ENCODE measurements around the gene PALS2. TPM values are rescaled to one million over a fixed set of nuclear protein-coding genes. Genes with fewer than 3 reads are reported as not detected.

Gene PALS2
- total RNA-seq, 1 experiment from 2014 or later: 64.6 TPM

- TF ChIP-seq AR (CRISPR knock-in tag; IDR thresholded peaks at IDR 0.05): no peak
- TF ChIP-seq TP53 (CRISPR knock-in tag; IDR thresholded peaks at IDR 0.05): no peak
- no peak; the same call in 1 of the 2 replicates for TF ChIP-seq ZNF219 (CRISPR knock-in tag; IDR thresholded peaks at IDR 0.05; ENCODE audit: borderline replicate concordance)
- TF ChIP-seq ZBTB21 (CRISPR knock-in tag; IDR thresholded peaks at IDR 0.05; ENCODE audit: borderline replicate concordance): no peak
- no peak for TF ChIP-seq NFE2L1 (CRISPR knock-in tag; IDR thresholded peaks at IDR 0.05)
- no peak for TF ChIP-seq NFYB (CRISPR knock-in tag; conservative IDR thresholded peaks at IDR 0.05; ENCODE audit: low read depth)
- no peak for TF ChIP-seq SOX15 (CRISPR knock-in tag; IDR thresholded peaks at IDR 0.05)
- no peak for TF ChIP-seq RELA (CRISPR knock-in tag; IDR thresholded peaks at IDR 0.05; ENCODE audit: borderline replicate concordance)
- TF ChIP-seq KAT7 (CRISPR knock-in tag; IDR thresholded peaks at IDR 0.05; ENCODE audit: borderline replicate concordance): no peak
- no peak for TF ChIP-seq E2F1 (CRISPR knock-in tag; IDR thresholded peaks at IDR 0.05)
- TF ChIP-seq, protein P1, sequence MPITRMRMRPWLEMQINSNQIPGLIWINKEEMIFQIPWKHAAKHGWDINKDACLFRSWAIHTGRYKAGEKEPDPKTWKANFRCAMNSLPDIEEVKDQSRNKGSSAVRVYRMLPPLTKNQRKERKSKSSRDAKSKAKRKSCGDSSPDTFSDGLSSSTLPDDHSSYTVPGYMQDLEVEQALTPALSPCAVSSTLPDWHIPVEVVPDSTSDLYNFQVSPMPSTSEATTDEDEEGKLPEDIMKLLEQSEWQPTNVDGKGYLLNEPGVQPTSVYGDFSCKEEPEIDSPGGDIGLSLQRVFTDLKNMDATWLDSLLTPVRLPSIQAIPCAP (CRISPR knock-in tag; IDR thresholded peaks at IDR 0.05): no peak
- peak; percentile 59; the same call in 1 of the 2 replicates for TF ChIP-seq ZNF423 (CRISPR knock-in tag; IDR thresholded peaks at IDR 0.05)
- no peak for TF ChIP-seq GTF2I (CRISPR knock-in tag; conservative IDR thresholded peaks at IDR 0.05)
- no peak for TF ChIP-seq ZNF396 (CRISPR knock-in tag; IDR thresholded peaks at IDR 0.05; ENCODE audit: borderline replicate concordance)
- 0 out of 2 replicates have a peak, but pooled peaks have one; percentile 23 for TF ChIP-seq SP1 (CRISPR knock-in tag; conservative IDR thresholded peaks at IDR 0.05)
- no peak; the same call in 1 of the 2 replicates for TF ChIP-seq FOXK1 (CRISPR knock-in tag; IDR thresholded peaks at IDR 0.05)
- TF ChIP-seq CREM (CRISPR knock-in tag; IDR thresholded peaks at IDR 0.05): no peak
- TF ChIP-seq, protein P2, sequence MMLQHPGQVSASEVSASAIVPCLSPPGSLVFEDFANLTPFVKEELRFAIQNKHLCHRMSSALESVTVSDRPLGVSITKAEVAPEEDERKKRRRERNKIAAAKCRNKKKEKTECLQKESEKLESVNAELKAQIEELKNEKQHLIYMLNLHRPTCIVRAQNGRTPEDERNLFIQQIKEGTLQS (CRISPR knock-in tag; conservative IDR thresholded peaks at IDR 0.05): no peak
- TF ChIP-seq TCF7 (CRISPR knock-in tag; IDR thresholded peaks at IDR 0.05; ENCODE audit: low read depth): no peak
- peak; percentile 47; the same call in 1 of the 2 replicates for TF ChIP-seq ETV6 (CRISPR knock-in tag; IDR thresholded peaks at IDR 0.05)
- no peak for TF ChIP-seq ATF1 (CRISPR knock-in tag; IDR thresholded peaks at IDR 0.05)
- TF ChIP-seq, protein P3, sequence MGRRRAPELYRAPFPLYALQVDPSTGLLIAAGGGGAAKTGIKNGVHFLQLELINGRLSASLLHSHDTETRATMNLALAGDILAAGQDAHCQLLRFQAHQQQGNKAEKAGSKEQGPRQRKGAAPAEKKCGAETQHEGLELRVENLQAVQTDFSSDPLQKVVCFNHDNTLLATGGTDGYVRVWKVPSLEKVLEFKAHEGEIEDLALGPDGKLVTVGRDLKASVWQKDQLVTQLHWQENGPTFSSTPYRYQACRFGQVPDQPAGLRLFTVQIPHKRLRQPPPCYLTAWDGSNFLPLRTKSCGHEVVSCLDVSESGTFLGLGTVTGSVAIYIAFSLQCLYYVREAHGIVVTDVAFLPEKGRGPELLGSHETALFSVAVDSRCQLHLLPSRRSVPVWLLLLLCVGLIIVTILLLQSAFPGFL (CRISPR knock-in tag; IDR thresholded peaks at IDR 0.05; ENCODE audit: borderline replicate concordance): no peak
- TF ChIP-seq FOXP4 (CRISPR knock-in tag; IDR thresholded peaks at IDR 0.05): 0 out of 2 replicates have a peak, but pooled peaks have one; percentile 14
- TF ChIP-seq FOXJ3 (CRISPR knock-in tag; IDR thresholded peaks at IDR 0.05; ENCODE audit: borderline replicate concordance): no peak
- no peak for TF ChIP-seq CTCF (IDR thresholded peaks at IDR 0.05)
- TF ChIP-seq, protein P4, sequence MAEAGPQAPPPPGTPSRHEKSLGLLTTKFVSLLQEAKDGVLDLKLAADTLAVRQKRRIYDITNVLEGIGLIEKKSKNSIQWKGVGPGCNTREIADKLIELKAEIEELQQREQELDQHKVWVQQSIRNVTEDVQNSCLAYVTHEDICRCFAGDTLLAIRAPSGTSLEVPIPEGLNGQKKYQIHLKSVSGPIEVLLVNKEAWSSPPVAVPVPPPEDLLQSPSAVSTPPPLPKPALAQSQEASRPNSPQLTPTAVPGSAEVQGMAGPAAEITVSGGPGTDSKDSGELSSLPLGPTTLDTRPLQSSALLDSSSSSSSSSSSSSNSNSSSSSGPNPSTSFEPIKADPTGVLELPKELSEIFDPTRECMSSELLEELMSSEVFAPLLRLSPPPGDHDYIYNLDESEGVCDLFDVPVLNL (CRISPR knock-in tag; IDR thresholded peaks at IDR 0.05; ENCODE audit: borderline replicate concordance, low read depth): no peak
- TF ChIP-seq CREB1 (CRISPR knock-in tag; IDR thresholded peaks at IDR 0.05): no peak
- TF ChIP-seq, protein P5, sequence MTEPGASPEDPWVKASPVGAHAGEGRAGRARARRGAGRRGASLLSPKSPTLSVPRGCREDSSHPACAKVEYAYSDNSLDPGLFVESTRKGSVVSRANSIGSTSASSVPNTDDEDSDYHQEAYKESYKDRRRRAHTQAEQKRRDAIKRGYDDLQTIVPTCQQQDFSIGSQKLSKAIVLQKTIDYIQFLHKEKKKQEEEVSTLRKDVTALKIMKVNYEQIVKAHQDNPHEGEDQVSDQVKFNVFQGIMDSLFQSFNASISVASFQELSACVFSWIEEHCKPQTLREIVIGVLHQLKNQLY (CRISPR knock-in tag; IDR thresholded peaks at IDR 0.05): no peak
- no peak for TF ChIP-seq ELF4 (CRISPR knock-in tag; IDR thresholded peaks at IDR 0.05; ENCODE audit: low read depth)
These were observed at the start of gene PALS2 (continued) for GRCh38 chr7:24572997-24573553.

All from WTC11 (cell line).